Left ventricle myocardium inferior (tissue), 1 donor: Measurements from ENCODE around the gene ECHDC1. TPM values are rescaled to one million over a fixed set of nuclear protein-coding genes. Genes with fewer than 3 reads are reported as not detected.

Source experiments
- DNase-seq: peaks from one replicate; pipeline ENCODE4 v3.0.0-alpha.2; 2020
- H3K27ac ChIP-seq: fragments of 200-600 bp; replicated peaks from 2 replicates; pipeline ENCODE4 v1.8.0; 2021
- H3K27me3 ChIP-seq: fragments of 200-600 bp; 2 replicates; pipeline ENCODE4 v1.8.0; 2021; ENCODE audit warnings: low read depth
- H3K36me3 ChIP-seq: fragments of 200-600 bp; 2 replicates; pipeline ENCODE4 v1.8.0; 2021
- H3K4me1 ChIP-seq: fragments of 200-600 bp; 2 replicates; pipeline ENCODE4 v1.8.0; 2021
- H3K4me3 ChIP-seq: fragments of 200-600 bp; 2 replicates; pipeline ENCODE4 v1.8.0; 2021; ENCODE audit warnings: mild to moderate bottlenecking, moderate library complexity
- H3K9me3 ChIP-seq: fragments of 200-600 bp; replicated peaks from 2 replicates; pipeline ENCODE4 v1.8.0; 2021
- CTCF ChIP-seq: fragments of 200-600 bp; IDR thresholded peaks from 2 replicates; pipeline ENCODE4 v1.8.0; 2021; ENCODE audit warnings: antibody characterized with exemption, mild to moderate bottlenecking, borderline replicate concordance
- intact Hi-C: fragments of 100-400 bp; cut with micrococcal nuclease; formaldehyde crosslinking; loops from one replicate; pipeline ENCODE4 v1.11.0; 2022
- total RNA-seq: library from RNA; stranded (reverse); fragmentation: NEBNext Ultra II Directional; extraction: Animal tissue kit (Norgen Biotek cat#: 25700); gene quantifications from one replicate; pipeline ENCODE4 v1.2.1, GENCODE V29; 2021
- donor health status: DM: no; HTN: yes; CAD: no; lungs with severe emphysema.

The ECHDC1 gene
- total RNA-seq, 1 donor from 2014 or later: 39.7 TPM

- no peak for DNase-seq
- H3K4me3 ChIP-seq: no peak overlapping the region
- H3K4me1 ChIP-seq: peaks cover 33% of the 10 kb centered on the region
- no peak overlapping the region for H3K27ac ChIP-seq
- peaks cover 13% of the 10 kb centered on the region for H3K36me3 ChIP-seq
- intact Hi-C loops: loop anchor here (10.0 kb wide), 2 partner anchors 144 to 234 kb away; no protein-coding TSS in a partner anchor
- peaks cover 9% of the 10 kb centered on the region for H3K9me3 ChIP-seq
- no peaks in the 10 kb centered on the region for H3K27me3 ChIP-seq
- no peak for TF ChIP-seq CTCF
These were observed 42.2 kb downstream of the ECHDC1 start for GRCh38 chr6:127301199-127301700.

GRCh38 chr6:127300411-127300810, 43.0 kb downstream of the ECHDC1 start:
- intact Hi-C loops: loop anchor here (10.0 kb wide), 2 partner anchors 144 to 234 kb away; no protein-coding TSS in a partner anchor
- peaks cover 1% of the 10 kb centered on the region for H3K9me3 ChIP-seq
- no peak for TF ChIP-seq CTCF
- H3K27me3 ChIP-seq: no peaks in the 10 kb centered on the region
- no peak for DNase-seq
- no peak overlapping the region for H3K4me3 ChIP-seq
- H3K36me3 ChIP-seq: peaks cover 5% of the 10 kb centered on the region
- H3K4me1 ChIP-seq: peaks cover 33% of the 10 kb centered on the region
- no peak overlapping the region for H3K27ac ChIP-seq

GRCh38 chr6:127299522-127300240, 43.7 kb downstream of the ECHDC1 start:
- no peak overlapping the region for H3K4me3 ChIP-seq
- H3K27ac ChIP-seq: no peak overlapping the region

GRCh38 chr6:127298475-127298874, 44.9 kb downstream of the ECHDC1 start:
- Histone ChIP-seq H3K9me3 (no peaks in the 10 kb centered on the region), H3K4me3 (no peak overlapping the region), H3K27ac (no peak overlapping the region), H3K27me3 (no peaks in the 10 kb centered on the region), H3K36me3 (no peaks in the 10 kb centered on the region), H3K4me1 (peaks cover 33% of the 10 kb centered on the region)
- no peak for TF ChIP-seq CTCF
- DNase-seq: no peak
- intact Hi-C loops: no loop called here

More at GRCh38 chr6:127299522-127300240, 43.7 kb downstream of the ECHDC1 start:
- no peak for TF ChIP-seq CTCF
- Histone ChIP-seq H3K36me3 (no peaks in the 10 kb centered on the region), H3K4me1 (peaks cover 33% of the 10 kb centered on the region), H3K9me3 (no peaks in the 10 kb centered on the region), H3K27me3 (no peaks in the 10 kb centered on the region)
- intact Hi-C loops: loop anchor here (10.0 kb wide), 2 partner anchors 145 to 235 kb away; no protein-coding TSS in a partner anchor
- DNase-seq: no peak

- intact Hi-C loops: no loop called here
- H3K4me1 ChIP-seq: peaks cover 26% of the 10 kb centered on the region
- no peak for TF ChIP-seq CTCF
- no peak overlapping the region for H3K4me3 ChIP-seq
- DNase-seq: no peak
- H3K9me3 ChIP-seq: no peaks in the 10 kb centered on the region
- H3K27ac ChIP-seq: no peak overlapping the region
- no peaks in the 10 kb centered on the region for H3K36me3 ChIP-seq
- H3K27me3 ChIP-seq: no peaks in the 10 kb centered on the region
These were observed 45.8 kb downstream of the ECHDC1 start for GRCh38 chr6:127297502-127298070.
